Measurements from ENCODE around the gene TOP1. TPM values are rescaled to one million over a fixed set of nuclear protein-coding genes. Genes with fewer than 3 reads are reported as not detected.

Gene TOP1
- total RNA-seq, 2 donors from 2014 or later: 78.8 to 82.5 TPM

- Mint-ChIP-seq H3K36me3 (ENCODE audit: low read depth) (peaks cover 76% of the 10 kb centered on the region), H3K4me3 (no peak overlapping the region), H3K9me3 (no peaks in the 10 kb centered on the region), H3K27ac (peak overlapping the region; percentile 35), H3K4me1 (peaks cover 2% of the 10 kb centered on the region), H3K27me3 (ENCODE audit: insufficient read depth) (no peaks in the 10 kb centered on the region)
- H3K9ac ChIP-seq (ENCODE audit: extremely low read depth, low read length, poor library complexity, severe bottlenecking): no peak overlapping the region
- TF ChIP-seq CTCF (conservative IDR thresholded peaks at IDR 0.05): no peak
- no peaks in the 10 kb centered on the region for H3K27me3 ChIP-seq (ENCODE audit: control insufficient read depth, insufficient read depth, low read length, poor library complexity, severe bottlenecking)
- H3K9me3 ChIP-seq (ENCODE audit: control insufficient read depth, low read length): no peaks in the 10 kb centered on the region
- peaks cover 12% of the 10 kb centered on the region for H3K4me1 ChIP-seq (ENCODE audit: control insufficient read depth, insufficient read depth, low read length)
- WGBS, 2 experiments (ENCODE audit: insufficient coverage in 1 of 2, insufficient read length in 1 of 2): 95 to 98% methylated on average over 6 of the region's 6 CpGs
- H3K27ac ChIP-seq (ENCODE audit: low read depth, low read length): no peak overlapping the region
- peak; percentile 37 for DNase-seq
- no peak overlapping the region for H3K4me3 ChIP-seq (ENCODE audit: low read length)
- peaks cover 83% of the 10 kb centered on the region for H3K36me3 ChIP-seq (ENCODE audit: control insufficient read depth, insufficient read depth, low read length)
These were observed 141.9 kb downstream of the TOP1 start for GRCh38 chr20:41170386-41171105.

GRCh38 chr20:41171736-41172295 lies 143.2 kb downstream of the TOP1 start:
- H3K36me3 Mint-ChIP-seq (ENCODE audit: low read depth): peaks cover 75% of the 10 kb centered on the region
- H3K27me3 Mint-ChIP-seq (ENCODE audit: insufficient read depth): no peaks in the 10 kb centered on the region
- WGBS, 2 experiments (ENCODE audit: insufficient coverage in 1 of 2, insufficient read length in 1 of 2): 93% methylated on average over 3 of the region's 3 CpGs; no CpG with 5 or more reads in 1 of the 2 experiments
- H3K27ac Mint-ChIP-seq: peak overlapping the region; percentile 64
- Histone ChIP-seq H3K4me1 (ENCODE audit: control insufficient read depth, insufficient read depth, low read length) (peaks cover 12% of the 10 kb centered on the region), H3K9ac (ENCODE audit: extremely low read depth, low read length, poor library complexity, severe bottlenecking) (no peak overlapping the region), H3K9me3 (ENCODE audit: control insufficient read depth, low read length) (no peaks in the 10 kb centered on the region), H3K27me3 (ENCODE audit: control insufficient read depth, insufficient read depth, low read length, poor library complexity, severe bottlenecking) (no peaks in the 10 kb centered on the region), H3K4me3 (ENCODE audit: low read length) (no peak overlapping the region), H3K27ac (ENCODE audit: low read depth, low read length) (peak overlapping the region; percentile 51), H3K36me3 (ENCODE audit: control insufficient read depth, insufficient read depth, low read length) (peaks cover 83% of the 10 kb centered on the region)
- DNase-seq: peak; percentile 35
- H3K9me3 Mint-ChIP-seq: no peaks in the 10 kb centered on the region
- H3K4me3 Mint-ChIP-seq: no peak overlapping the region
- no peak for TF ChIP-seq CTCF (conservative IDR thresholded peaks at IDR 0.05)
- H3K4me1 Mint-ChIP-seq: peaks cover 2% of the 10 kb centered on the region

- no peaks in the 10 kb centered on the region for H3K9me3 Mint-ChIP-seq
- DNase-seq: peak; percentile 55
These were observed 143.9 kb downstream of the TOP1 start for GRCh38 chr20:41172296-41173140.

More at GRCh38 chr20:41172296-41173140, 143.9 kb downstream of the TOP1 start:
- Histone ChIP-seq H3K36me3 (ENCODE audit: control insufficient read depth, insufficient read depth, low read length) (peaks cover 83% of the 10 kb centered on the region), H3K4me3 (ENCODE audit: low read length) (no peak overlapping the region), H3K27ac (ENCODE audit: low read depth, low read length) (peak overlapping the region; percentile 51), H3K4me1 (ENCODE audit: control insufficient read depth, insufficient read depth, low read length) (peaks cover 12% of the 10 kb centered on the region), H3K27me3 (ENCODE audit: control insufficient read depth, insufficient read depth, low read length, poor library complexity, severe bottlenecking) (no peaks in the 10 kb centered on the region), H3K9ac (ENCODE audit: extremely low read depth, low read length, poor library complexity, severe bottlenecking) (no peak overlapping the region), H3K9me3 (ENCODE audit: control insufficient read depth, low read length) (no peaks in the 10 kb centered on the region)
- WGBS, 2 experiments (ENCODE audit: insufficient coverage in 1 of 2, insufficient read length in 1 of 2): 90 to 93% methylated on average over 13 to 18 of the region's 18 CpGs
- H3K36me3 Mint-ChIP-seq (ENCODE audit: low read depth): peaks cover 68% of the 10 kb centered on the region
- no peaks in the 10 kb centered on the region for H3K27me3 Mint-ChIP-seq (ENCODE audit: insufficient read depth)
- H3K4me1 Mint-ChIP-seq: peaks cover 2% of the 10 kb centered on the region
- peak overlapping the region; percentile 64 for H3K27ac Mint-ChIP-seq
- H3K4me3 Mint-ChIP-seq: no peak overlapping the region
- no peak for TF ChIP-seq CTCF (conservative IDR thresholded peaks at IDR 0.05)
